HG03457 (cell line): ENCODE measurements around the gene UCP2.

Experiments
- ATAC-seq: cut with Tn5 transposase; IDR thresholded peaks from one replicate; pipeline ENCODE4 v1.9.1; 2021; ENCODE audit warnings: moderate number of reproducible peaks; ENCODE audit not compliant: unreplicated experiment

UCP2 gene, protein sequence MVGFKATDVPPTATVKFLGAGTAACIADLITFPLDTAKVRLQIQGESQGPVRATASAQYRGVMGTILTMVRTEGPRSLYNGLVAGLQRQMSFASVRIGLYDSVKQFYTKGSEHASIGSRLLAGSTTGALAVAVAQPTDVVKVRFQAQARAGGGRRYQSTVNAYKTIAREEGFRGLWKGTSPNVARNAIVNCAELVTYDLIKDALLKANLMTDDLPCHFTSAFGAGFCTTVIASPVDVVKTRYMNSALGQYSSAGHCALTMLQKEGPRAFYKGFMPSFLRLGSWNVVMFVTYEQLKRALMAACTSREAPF

DNA sequence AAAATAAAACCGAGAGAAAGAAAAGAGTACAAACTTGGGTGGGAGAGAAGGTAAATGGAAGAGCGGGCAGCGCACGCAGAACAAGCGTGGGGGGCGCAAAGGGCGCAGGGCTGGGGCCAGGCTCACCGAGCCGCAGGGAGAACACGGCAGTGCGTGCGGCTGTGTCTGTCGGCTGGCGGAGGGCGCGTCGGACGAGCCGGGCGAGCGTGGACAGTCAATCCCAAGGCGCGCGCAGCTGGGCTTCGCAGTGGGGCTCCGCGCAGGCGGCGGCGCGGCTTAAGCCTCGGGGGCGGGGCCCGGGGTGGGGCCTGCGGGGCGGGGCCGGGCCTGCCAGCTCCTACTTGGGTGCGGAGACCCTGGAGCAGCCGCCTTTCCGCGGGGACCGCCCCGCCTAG lies at the start of gene UCP2:
UCP2 (minus strand) TSS at position 249 of the 395 bp plus-strand sequence. CDS start 4,465 bp downstream, outside the sequence.
- ATAC-seq: peak; percentile 27

DNA sequence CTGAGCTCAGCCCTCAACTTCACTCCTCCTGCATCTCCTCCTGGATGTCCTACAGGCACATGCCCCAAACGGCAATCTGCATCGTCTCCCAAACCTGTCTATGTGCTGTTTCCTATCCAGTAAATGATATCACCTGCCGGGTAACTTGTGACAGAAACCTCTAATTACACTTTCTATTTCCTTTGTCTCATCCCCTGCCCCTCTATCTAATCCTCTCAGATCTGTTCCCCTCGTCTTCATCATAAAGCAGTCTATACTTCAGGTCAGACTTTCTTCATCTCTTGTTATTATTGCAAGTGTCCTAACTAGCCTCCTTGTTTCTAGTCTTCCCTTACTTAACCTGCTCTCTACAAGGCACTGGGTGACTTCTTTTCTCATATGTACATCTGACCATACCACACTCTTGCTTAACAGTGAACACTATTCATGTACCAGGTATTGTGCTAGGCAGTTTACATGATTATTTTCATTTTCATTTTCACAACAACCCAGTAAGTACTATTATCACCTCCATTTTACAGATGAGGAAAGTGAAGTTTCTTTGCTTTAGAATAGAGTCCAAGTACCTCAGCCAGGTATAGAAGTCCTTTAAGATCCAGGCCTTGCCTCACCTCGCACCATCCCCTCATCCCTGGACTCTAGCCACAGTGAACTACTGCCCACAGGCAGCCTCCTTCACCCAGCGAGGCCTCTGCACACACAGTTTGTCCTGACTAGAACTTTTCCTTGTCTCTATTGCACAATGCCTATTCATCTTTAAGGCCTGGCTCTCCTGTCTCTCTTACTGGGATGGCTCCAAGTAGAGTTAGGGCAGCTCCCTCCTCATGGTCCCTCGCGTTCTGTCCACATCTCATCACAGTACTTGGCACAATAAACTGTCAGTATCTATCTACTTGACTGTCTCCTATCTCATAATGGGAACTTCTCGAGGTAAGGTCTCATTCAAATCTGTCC lies 48.4 kb upstream of the UCP2 start:
- no peak for ATAC-seq

DNA sequence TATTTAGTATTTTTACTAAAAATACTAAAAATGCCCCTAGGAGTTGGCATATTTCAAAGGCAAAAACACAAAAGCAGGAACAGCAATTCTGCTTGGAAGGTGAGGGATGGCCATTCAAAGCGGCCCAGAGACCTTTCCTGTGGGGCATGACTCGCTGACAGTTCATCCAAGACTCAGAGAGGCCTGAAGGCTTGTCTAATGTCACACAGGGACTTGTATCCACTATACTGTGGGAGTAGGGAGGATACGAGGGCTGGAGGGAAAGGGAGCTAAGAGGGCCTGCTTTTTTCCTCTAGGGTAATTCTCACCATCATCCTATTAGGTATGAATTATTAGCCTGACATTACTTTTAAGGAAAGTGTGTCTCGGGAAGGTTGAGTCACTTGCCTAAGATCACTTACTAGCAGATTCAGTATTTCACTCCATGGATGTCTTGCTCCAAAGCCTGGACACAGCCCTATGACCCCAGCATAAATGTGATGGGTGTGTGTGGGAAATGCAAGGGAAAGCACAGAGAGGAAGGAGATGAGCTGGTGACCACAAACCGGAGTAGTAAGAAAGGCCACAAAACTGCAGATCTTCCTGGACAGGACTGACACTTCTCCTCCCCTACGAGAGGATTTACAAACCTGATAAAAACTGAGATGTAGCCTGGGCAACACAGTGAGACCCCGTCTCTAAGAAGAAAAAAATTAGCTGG lies 43.0 kb upstream of the UCP2 start:
- ATAC-seq: no peak

DNA sequence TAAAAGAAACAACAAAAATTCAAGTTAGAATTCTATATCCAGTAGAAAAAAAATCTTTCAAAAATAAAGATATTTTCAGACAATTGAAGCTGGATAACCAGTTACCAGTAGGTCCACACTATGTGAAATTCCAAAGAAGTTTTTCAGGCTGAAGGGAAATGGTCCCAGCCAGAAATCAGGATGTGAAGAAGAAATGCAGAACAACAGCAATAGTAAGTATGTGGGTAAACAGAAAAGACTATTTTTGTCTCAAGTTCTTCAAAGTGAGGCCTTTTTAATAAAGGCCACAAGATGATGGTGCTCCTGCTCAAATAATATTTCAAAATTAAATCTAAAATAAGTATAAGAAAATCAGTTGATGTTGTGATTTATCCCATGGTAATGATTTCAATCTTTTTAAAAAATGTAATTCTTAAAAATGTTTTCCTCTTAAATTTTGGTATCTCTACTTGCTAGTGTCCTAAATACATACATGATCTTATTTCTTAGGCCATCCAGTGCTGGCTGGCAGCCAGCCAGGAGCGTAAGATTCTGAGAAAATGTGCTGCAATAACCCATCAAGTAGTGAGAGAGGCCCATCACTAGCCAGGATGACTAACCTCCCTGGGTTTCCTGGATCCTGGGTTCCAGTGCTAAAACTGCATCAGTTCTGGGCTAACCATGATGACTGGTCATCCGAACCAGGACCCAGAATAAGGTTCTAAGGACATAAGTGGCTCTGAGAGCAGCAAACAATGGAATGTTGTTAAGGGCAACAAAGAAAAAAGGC lies 41.8 kb upstream of the UCP2 start:
- ATAC-seq: no peak

DNA sequence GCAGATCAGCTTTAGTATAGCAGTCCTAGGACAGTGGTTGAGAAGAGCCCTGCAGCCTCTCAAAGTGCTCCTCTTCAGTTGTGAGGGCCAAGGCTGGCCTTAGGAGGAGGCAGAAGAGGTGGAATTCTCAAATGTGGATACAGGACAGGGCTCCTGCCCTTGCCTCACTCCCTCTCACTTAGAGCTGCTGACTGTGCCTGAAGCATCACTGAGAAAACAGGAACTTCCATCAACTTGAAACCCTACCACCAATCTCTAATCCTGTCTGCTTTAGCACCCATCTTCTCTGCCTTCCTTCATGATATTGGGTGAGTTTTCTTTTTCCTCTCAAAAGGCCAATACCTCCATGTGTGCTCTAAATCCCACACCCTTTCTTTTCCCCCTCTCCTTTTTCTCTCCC lies 40.6 kb upstream of the UCP2 start:
- no peak for ATAC-seq

DNA sequence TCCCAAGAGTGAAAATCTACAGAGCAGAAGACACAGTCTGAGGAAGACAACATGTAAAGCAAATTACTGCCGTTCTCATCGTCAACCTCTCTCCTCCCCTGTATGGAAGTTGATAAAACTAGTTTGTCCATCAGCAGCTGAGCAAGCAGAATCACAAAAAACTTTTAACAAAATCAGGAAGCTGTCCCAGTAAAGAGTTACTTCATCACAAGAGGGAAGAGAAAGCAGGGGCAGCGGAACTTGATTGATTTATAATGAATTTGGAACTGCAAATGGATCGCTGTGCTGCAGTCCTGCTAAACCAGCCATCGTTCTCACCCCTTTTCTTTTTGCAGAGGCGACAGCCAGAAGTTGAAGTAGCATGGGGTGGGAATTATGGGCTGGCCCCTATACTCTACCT lies 39.9 kb upstream of the UCP2 start:
- no peak for ATAC-seq

DNA sequence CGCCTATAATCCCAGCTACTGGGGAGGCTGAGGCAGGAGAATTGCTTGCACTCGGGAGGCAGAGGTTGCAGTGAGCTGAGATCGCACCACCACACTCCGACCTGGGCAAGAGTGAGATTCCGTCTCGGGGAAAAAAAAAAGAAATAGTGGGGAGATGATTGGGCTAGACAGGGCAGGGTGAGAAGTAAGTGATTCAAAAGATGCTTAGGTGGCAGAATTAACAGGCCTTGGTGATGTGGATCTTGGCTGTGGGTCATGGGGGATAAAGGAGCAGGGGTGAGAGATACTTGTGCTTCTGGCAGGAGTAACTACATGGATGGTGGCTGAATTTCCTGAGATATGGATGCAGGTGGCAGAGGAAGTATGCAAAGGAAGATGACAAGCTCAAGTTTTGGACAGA lies 39.4 kb upstream of the UCP2 start:
- ATAC-seq: no peak

DNA sequence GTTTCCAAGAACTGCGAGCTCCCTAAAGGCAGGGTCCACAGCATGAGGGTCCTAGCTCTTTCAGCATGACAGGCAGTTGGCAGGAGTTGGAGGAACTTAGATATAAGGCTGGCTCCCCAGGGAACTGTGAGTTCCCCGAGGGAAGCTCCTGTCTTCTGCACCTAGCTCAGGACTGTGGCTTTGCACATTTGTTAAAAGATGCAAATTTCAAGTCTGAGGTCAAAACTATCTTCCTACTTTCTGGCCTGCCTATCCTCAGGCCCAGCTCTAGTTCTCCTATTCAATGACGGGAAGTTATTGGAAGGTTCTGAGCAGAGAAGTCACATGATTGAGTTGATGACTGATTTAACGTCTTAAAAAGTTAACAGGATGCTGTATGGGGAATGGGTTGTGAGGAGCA lies 37.9 kb upstream of the UCP2 start:
- ATAC-seq: no peak

DNA sequence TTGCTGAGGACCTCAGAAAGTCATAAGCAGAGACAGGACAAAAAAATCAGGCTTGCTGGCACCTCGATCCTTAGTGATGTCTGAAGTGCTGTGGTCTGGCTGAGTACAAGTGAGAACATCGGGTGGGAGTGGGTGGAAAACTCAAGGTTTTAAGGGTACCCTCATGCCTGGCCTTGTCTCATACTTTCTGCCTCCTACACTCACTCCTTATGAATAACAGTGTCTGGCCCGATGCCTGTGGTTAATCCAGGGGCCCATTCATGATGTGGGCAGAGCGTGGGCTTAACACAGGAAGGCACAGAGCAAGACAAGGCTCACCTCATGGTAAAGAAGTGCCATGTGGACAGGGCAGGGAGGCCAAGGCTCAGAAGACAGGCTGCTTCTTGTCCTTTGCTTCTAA lies 37.2 kb upstream of the UCP2 start:
- no peak for ATAC-seq

DNA sequence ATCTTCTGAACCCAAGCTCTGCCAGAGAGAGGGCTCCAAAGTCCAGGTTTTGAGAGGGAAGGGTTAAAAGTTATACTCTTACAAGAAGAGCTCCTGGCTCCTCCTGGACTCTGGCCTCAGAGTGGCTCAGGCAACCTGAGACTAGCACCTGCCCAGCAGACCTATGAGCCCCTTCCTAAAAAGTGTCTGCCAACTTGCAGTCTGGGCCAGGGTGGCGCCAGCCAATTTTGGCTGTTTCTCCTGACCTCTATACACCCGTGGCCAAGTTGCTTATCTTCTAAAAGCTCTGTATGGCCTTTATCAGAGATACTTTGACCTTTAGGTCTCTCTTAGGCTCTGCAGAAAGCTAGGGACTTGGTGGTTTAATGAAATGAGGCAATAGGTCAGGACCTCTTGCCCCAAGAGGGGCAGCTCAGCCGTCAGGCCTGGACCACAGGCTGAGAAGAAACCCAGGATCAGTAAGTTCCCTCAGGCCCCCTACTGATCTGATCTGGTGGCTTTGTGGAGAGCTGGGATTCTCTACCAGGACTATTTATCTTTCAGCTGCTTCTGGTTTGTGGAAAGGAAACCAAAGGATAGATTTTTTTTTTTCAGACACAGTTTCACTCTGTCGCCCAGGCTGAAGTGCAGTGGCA lies 36.6 kb upstream of the UCP2 start:
- ATAC-seq: no peak

DNA sequence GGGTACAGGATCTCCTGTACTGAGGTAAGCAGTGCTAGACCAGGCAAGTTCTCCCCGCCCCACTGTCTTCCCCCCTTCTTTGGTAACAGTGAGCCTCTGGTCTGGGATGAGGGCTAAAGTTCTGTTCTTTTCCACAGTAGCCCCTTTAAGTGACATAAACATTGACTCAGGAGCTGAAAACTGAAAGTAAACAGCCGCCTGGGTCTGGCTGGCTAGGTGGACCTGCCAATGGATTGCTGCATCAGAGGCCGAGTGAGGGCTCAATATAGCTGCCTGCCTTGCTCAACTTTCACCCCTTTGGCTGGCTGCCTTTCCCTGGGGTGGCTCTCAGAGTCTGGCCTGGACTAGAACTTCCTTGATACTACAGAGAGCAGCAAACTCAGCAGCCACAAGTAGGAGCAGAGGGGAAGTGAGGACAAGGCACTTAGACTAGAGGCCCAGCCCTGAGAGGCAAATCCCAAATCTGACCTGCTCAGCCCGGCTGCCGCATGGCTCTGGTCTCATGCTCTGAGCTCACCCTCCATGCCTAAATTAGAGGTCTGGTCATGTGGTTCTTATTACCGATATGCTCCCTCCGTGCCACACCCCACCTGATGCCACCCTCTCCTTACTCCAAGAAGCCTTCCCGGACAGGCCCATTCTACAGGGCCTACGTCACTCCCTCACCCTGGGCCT lies 35.8 kb upstream of the UCP2 start:
- no peak for ATAC-seq

DNA sequence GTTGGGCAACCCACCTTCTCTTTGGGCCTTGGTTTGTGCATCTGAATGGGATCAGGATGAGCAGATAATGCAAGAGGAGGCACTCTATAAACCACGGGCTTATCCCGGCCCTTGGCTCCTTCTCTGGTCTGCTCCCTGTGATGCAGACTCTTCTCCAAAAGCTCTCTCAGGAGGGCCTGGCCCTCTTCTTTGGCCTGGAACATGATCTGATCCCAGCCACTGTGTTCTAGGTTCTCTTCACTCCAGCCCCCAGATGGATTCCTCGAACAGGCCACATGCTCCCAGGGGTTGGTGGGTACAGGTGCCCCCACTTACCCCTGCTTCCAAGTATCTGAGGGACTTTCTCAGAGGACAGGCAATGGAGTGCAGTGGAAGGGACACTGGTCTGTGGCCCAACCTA lies 35.0 kb upstream of the UCP2 start:
- no peak for ATAC-seq

DNA sequence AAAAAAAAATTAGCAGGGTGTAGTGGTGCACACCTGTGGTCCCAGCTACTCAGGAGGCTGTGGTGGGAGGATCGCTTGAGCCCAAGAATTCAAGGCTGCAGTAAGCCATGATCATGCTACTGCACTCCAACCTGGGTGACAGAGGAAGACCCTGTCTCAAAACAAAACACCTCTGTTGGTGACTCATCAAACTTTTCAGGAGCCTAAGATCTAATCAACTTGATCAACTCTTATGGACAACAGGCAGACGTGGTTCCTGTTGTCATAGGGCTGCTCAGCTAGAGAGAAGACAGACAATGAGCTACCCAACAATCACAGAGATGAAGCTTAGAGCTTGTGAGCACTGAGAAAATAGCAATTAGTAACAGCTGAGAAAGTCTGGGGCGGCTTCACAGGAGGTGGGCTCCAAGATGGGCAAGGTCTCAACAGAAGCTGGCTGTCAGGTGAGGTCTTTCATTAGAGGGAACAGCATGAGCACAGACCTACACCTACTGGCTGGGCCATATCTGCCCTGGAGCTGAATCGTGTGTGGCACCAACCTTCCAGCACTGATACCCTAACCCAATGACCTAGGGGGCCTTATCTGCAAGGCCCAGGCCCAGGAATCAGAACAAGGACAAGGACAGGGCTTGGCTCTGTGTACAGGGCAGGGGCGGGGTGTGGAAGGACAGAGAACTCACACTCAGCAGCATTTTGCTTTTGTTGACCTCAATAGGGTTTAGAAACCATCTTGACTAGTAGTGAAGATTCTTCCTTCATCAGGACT lies 33.5 kb upstream of the UCP2 start:
- no peak for ATAC-seq

DNA sequence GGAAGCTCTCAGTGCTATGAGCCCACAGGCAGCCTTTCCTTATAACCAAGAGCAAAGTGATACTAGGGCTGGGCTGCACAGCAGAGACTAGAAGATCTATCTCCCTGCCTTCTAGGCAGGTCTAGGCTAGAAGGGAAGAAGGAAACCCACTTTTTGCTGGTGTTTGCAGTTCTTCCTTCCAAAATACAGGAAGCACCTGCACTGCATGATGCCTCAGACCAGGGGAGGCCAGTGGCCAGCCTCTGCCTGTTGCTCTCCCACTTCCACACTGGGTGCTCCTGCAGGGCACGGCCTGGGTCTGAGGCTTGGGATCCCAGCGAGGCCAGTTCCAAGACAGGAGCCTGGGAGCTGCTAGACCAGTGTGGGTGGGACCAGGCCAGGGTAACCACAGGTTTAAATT lies 32.2 kb upstream of the UCP2 start:
- no peak for ATAC-seq

DNA sequence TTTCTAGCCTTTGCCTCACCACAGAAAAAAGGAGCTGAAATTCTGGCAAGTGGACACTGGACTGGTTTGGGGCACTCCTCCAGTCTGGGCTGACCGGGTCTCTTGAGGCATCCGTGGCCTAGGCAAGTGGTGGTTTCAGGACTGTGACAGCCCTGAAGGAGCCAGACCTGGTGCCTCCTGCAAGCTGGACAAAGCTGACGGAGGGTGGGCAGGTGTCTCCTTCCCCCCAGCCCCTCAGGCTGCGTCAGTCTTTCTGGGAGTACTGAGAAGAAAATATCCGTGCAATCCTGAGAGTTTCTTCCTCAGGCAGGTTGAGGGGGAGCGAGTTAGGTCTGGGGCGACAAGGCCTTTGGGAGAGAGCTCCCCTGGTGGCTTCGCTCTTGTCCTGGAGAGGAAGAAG lies 30.5 kb upstream of the UCP2 start:
- no peak for ATAC-seq

DNA sequence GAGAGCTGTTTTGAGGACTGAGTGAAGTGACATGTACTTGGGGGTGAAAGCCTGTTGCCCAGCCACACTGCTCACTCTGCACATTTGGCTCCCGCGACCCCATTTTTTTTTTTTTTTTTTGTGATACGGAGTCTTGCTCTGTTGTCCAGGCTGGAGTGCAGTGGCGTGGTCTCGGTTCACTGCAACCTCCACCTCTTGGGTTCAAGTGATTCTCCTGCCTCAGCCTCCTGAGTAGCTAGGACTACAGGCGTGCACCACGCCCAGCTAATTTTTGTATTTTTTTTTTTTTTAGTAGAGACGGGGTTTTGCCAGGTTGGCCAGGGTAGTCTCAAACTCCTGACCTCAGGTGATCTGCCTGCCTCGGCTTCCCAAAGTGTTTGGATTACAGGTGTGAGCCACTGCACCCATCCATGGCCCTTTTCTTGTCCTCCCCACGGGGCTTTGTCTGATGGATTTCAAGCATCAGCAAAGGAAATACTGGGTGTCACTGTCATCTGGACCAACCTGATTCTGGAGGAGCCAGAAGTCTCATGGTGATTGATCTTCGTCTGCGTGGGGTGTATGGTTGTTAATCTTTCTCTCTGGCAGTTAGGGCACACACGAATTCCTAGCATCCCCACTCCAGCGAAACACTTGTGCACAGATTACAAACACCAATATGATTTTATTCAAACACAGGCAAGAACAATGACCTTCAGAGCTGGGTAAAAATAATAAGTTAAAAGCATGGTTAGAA lies 29.6 kb upstream of the UCP2 start:
- ATAC-seq: no peak

DNA sequence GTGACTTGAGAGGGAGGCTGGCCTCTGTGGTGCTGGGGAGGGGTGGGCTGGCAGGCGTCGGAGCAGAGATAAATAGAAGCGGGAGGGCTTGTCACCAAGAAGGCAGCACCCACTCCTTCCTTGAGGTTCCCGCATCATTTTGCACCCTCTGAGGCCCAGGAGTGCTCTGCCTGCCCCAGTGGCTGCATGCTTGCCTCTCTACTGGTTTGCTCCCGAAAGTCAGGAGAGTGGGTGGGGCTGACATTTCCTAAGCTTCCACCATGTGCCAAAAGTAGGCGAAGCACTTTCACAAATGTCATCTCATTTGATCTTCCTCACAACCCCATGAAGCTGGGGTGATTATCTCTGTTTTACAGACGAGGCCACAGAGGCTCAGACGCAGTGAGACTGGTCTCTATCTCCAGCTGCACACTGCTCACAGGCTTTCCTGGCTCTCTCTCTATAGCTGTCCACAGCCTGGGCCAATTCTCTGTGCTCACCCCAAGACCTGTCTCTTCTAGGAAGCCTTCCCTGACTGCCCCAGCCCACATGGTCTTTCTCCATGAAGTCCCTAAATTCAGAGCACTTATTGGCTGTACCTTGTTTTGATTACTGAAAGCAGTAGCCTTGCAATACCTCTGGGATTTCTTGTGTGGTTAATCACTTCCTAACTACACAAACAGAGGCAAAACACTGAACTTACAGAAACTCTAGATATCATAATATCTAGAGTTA lies 28.9 kb upstream of the UCP2 start:
- ATAC-seq: peak; percentile 55
